ENCODE data around the gene GUCY2C.

GRCh38 chr12:14629832-14630710 lies 66.3 kb downstream of the GUCY2C start:
- TF ChIP-seq, protein P1, sequence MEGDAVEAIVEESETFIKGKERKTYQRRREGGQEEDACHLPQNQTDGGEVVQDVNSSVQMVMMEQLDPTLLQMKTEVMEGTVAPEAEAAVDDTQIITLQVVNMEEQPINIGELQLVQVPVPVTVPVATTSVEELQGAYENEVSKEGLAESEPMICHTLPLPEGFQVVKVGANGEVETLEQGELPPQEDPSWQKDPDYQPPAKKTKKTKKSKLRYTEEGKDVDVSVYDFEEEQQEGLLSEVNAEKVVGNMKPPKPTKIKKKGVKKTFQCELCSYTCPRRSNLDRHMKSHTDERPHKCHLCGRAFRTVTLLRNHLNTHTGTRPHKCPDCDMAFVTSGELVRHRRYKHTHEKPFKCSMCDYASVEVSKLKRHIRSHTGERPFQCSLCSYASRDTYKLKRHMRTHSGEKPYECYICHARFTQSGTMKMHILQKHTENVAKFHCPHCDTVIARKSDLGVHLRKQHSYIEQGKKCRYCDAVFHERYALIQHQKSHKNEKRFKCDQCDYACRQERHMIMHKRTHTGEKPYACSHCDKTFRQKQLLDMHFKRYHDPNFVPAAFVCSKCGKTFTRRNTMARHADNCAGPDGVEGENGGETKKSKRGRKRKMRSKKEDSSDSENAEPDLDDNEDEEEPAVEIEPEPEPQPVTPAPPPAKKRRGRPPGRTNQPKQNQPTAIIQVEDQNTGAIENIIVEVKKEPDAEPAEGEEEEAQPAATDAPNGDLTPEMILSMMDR (conservative IDR thresholded peaks at IDR 0.05; ENCODE audit: low read length): peak; percentile 99
- TF ChIP-seq EZH2phosphoT487 (IDR thresholded peaks at IDR 0.05; ENCODE audit: borderline replicate concordance): no peak
